ENCODE data around the gene PTPRJ.

Gene PTPRJ

DNA sequence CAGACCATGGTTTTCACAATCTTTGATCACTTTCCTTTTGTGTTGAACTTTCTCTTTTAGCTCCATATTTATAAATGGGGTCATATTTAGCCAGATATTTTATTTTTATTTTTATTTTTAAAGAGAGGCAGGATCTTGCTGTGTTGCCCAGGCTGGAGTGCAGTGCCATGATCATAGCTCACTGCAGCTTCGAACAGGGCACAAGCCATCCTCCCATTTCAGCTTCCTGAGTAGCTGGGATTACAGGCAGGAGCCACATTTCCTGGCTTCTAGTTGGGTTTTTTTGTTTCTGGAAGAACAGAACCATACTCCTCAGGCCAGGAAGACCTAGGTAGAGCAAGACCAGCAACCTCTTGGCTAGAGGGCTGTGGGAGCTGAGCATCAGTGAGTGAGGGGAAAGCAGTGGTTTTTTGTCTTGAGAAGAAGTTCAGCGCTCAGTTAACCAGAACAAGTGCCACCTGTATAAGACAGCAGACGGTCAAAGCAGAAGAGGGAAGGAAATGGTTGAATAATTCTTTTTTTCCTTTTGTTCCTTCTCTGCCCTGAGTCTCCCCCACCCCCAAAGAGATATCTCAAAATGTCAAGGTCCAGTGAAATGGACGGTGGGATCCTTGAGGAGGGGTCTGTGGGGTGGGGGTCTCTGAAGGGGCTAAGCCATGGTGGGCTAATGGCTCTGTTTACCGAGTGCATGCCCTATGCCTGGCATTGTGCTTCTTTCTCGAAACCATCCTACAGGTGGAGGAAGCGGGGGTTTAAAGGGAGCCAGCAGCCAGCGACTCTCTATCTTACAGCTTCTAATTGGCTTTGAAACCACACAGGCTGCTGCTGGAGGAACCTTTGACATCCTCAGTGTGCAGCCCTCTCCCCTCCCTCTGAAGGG lies 63.0 kb downstream of the PTPRJ start:
- DNase-seq, result no peak

DNA sequence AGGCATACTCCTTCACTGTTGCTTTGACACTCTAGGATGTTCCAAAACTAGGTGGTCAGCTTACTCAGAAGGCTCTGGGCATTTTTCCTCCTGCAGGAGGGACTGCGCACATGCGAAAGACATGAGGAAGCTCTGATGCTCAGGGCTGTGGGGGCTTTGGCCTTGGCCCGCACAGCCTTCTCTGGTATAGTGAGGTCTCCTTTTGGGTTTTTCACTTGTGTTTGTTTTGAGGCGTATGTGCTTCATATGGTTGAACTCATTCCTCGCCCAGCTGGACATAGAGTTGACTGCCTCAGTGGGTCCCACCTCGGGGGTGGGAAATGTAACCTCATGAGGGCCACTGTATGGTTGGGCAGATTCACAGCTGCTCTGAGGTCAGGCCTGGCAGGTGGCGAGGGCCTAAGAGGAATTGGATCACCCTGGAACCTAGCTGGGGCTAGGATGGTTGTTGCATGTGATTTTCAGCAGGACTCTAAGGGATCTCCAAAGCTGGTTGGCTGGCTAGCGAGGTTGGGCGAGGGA lies 63.7 kb downstream of the PTPRJ start:
- DNase-seq, result no peak

DNA sequence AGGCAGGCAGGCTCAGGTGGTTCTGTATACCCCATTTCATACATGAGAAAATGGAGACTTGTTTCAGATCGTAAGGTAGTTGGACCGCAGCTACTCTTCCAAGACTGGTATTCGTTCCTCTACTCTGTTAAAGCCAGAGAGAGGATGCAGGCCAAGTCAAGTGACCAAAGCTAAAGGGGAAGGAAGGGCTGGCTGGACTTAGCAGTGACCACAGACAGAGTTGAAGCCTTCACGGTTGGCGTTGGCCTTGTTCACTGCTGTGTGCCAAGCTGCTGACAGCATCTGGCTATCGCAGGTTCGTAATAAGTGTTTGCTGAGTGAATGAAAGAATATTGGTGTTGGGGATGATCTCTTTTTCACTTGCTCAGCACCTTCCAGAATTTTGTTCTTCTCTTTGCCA lies 64.2 kb downstream of the PTPRJ start:
- DNase-seq, result no peak

DNA sequence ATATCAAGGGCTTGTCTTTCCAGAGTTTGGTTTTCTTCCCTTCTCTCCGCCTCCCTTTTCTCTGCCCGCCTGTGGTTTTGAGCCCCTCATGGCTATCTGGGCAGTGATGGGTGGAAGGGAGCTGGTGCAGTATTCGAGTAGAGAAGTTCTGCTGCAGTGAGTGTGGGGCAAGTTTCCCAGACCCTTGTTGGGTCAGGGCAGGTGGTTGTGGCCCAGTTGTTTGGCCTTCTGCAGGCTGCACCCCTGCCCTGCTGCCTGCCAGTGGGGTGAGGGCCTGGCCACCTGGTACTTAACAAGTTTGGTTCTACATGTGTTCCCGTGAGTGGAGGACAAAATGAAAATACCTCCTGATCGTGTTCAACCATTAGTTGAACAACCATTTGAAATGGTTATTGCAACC lies 65.2 kb downstream of the PTPRJ start:
- DNase-seq, result no peak

DNA sequence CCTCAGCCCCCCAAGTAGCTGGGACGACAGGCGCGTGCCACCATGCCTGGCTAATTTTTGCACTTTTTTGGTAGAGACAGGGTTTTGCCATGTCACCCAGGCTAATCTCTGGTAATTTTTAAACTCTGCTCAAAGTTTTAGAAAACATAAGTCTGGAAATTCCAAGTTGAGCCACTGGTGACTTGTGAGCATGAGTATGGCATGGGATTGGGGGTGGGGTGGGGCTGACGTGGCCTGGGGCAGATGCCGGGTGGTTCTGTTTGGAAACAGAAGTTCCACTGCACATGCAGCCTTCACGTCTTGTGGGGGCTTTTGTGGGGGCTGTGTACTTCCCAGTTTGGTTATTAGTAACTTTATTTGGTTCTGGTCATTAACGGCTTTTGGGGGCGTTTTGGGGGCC lies 67.3 kb downstream of the PTPRJ start:
- no peak for DNase-seq

DNA sequence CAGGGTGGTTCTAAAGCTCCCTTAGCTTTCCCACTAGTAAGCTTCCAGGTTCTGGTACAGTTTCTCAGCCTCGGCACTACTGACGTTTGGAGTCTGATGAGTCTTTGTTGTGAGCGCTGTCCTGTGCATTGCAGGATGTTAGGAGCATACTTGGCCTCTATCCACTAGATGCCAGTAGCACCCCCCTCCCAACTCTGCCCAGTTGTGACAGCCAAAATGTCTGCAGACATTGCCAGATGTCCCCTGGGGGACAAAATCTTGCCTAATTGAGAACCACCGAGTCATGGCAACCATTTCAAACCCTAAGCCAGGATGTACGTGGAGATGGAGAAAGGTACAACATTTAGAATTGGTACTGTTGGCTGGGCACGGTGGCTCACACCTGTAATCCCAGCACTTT lies 68.7 kb downstream of the PTPRJ start:
- DNase-seq, result no peak

DNA sequence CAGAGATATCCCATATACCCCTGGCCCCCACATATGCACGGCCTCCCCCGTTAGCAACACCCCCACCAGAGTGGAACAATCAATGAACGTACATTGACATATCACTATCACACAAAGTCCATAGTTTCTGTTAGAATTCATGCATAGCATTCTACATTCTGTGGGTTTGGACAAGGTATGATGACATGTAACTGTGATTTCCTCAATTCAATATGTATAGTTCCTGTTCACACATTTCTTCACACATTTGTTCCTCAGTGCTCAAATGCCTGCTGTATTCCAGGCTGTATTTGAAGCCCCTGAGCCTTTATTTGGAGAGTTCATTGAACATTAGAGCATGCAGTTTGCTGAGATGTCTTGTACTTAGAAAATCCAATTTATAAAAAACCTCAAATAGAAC lies 69.9 kb downstream of the PTPRJ start:
- no peak for DNase-seq

DNA sequence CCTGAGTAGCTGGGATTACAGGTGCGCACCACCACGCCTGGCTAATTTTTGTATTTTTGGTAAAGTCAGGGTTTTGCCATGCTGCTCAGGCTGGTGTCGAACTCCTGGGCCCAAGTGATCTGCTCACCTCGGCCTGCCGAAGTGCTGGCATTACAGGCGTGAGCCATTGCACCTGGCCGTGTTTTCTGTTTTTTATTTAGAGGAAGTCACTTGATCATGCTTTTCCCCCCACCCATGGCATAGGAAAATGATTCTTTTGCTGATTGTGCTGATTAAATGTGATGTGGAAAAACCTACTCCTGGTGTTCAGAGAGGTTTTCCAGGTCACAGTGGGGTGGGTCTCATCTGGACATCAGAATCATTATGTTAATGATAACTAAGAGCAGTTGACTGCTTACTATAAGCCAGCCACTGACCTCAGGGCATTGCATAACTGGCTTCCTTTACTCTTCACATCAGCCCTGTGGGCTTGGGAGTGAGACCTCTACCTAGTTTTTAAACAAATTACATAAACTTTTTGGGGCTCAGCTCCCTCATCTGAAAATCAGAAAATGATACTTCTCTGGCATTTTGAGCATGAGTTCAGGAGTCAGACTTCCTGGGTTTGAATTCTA lies 71.0 kb downstream of the PTPRJ start:
- DNase-seq, result no peak

DNA sequence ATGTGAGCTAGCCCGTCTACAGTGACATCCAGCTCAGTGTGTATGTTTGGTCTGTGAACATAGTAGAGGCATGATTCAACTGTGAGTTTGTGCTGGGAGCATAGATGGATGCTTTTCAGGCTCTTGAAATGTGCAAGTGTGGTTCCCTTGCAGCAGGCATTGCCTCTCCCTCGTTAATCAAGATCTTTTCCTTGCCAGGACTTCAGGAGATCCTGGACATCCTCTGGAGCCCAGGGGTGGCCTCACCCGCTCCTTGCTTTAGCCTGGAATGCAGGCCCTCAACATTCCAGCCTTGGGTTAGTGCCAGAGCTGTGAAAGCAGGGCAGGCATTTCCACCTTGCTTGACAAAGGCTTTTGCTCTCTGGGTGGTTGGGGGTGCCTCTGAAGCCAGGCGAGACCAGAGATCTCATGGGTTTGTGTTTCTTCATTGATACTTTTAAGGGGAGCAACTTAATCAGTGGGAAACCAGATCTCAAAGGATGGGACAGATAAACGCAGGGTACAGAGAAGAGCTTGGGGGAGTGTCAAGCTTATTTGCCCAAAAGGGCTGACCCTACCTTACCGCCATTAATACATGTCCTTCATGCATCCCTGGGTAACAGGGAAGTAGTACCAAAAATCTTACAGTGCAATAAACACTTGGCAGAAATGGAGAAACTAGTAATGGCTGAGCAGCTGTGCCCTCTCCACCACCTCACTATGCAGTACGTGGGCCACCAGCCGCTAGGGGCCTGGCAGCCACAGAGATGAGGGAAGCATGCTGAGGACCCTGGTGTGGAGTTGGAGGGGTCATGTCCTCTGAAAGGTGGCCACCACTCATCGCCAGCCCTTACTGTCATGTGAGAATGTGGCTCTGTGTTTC lies 72.1 kb downstream of the PTPRJ start:
- no peak for DNase-seq

DNA sequence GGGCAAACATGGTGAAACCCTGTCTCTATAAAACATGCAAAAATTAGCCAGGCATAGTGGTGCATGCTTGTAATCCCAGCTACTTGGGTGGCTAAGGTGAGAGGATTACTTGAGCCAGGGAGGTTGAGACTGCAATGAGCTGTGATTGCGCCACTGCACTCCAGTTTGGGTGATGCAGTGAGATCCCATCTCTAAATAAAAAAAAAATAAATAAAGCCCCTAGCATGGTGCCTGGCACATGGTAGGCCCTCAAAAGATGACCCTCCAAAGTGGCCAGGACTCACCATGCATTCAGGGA lies 74.6 kb downstream of the PTPRJ start:
- DNase-seq, result no peak

DNA sequence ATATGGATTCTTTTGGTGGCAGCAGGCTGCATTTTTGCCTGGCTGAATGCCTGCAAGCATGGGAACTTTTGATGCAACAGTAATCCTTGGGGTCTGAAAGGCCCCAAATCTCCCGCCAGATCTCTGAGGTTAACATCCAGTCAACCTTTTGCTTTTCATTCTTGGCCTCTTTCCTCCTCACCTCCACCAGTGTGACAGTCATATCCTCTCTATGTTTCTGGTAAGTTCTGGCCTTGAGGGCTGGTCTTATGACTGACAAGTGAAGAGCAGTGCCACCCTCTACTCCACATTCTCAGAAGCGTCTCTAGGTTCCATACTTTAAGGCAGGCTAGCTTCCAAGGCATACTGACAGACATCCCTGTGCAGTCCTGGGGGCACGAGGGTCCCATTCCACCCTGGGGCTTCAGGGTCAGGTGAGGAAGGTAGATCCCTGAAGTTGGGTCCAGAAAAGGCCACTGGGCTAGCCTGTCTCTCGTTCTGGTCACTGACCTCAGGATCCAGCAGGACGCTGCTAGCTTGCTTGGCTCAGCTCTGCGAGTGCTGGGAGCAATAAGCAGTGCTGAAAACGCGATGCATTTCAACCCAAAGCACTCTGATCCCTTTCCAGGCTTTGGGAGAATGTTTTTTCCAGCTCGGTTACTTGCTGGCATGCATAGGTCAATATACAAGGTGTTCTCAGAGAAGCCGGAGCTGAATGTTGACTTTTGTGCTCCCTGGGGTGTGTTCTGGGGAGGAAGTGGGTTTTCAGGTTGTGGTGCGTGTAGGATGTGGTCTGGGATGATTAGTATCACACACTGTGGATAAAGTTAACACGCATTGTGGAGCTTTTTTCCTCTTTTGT lies 75.2 kb downstream of the PTPRJ start:
- DNase-seq, result peak in 1 of 2 donors; percentile 24

DNA sequence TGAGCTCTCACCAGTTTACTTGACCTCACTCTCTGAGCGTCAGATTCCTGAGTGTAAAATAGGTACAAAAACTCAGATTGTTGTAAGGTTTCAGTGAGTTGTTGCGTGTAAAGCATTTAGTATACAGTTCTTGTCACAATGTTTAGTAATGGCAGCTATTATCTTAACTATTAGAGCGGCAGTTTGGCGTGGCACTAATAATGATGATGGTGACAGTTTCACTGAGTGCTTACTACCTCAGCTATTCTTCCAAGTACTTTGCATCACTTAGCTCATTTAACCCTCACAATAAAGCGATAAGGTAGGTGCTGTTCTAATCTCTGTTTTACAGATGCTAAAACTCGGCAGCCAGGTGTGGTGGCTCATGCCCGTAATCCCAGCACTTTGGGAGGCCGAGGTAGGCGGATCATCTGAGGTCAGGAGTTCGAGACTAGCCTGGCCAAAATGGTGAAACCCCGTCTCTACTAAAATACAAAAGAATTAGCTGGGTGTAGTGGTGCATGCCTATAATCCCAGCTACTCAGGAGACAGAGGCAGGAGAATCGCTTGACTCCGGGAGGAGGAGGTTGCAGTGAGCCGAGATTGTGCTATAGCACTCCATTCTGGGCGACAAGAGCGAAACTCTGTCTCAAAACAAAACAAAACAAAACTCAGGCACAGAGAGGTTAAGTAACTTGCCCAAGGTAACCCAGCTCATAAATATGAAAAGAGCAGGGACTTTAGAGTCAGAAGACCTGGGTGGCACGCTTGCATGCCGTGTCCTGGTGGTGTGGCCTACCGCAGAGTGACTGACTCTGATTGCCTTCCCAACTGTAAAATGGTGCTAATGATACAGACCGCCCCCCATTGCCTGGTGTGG lies 76.2 kb downstream of the PTPRJ start:
- DNase-seq, result no peak

DNA sequence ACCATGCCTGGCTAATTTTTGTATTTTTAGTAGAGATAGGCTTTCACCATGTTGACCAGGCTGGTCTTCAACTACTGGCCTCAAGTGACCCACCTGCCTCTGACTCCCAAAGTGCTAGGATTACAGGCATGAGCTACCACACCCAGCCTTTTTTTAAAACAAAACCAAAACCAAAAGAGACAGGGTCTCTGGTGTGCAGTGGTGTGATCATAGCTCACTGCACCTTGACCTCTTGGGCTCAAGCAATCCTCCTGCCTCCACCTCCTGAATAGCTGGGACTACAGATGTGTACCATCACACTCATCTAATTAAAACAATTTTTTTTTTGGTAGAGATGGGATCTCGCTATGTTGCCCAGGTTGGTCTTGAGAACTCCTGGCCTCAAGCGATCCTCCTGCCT lies 77.7 kb downstream of the PTPRJ start:
- no peak for DNase-seq

DNA sequence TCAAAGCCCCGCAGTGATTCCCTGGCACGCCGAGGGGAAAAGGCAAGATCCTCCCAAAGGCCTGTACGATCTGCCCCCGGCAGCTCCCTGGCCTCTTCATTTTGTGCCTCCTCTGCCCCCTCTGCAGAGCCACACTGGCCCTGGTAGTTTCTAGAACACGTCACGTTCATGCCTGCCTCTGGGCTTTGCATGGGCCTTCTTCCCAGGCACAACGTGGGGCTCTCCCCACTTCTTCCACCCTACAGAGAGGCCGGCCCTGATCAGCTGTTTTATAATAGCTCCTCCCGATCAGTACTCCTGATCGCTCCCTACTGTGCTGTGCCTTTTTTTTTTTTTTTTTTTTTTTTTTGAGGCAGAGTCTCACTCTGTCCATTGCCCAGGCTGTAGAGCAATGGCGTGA lies 78.4 kb downstream of the PTPRJ start:
- DNase-seq, result no peak

DNA sequence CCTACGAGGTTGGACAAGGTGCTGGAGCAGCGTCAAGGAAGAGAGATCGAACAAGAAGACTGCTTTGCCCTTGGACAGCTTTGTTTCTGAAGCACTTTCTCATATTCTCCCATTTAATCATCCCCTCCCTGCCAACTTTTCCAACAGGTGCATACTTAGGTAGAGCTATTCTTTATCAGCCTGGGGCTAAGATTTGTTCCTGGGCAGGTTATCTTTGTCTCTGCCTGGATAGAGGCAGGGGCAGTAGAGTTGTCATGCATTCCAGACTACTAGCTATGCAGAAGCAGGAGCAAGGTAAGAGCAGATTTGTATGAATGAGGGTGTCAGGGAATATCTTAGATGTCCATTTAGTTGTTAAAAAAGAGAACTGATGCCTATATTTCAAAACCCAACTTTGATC lies 82.3 kb downstream of the PTPRJ start:
- DNase-seq, result no peak

DNA sequence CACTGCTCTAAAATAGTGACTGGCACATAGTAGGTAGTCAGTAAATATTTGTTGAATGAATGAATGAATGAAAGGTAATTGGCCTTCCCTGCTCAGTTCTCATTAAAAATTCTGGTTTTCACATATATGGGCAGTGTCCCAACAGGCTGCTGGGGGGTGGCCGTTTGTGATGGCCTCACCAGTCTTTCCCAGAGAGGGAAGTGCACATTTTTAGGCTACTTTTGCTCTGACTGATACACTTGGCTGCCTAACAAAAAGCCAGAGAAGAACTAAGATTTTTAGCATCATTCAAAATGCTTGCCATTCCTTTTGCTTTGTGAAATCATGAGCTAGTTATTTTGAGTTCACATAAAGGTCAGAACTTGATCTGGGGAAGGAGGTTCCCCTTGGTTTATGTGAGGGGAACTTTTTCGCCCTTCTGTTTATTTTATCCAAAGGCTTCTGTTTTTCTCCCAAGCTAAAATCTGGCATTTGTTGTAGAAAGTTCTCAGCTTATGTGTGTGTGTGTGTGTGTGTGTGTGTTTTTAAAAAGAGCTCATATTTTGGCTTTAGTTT lies 83.1 kb downstream of the PTPRJ start:
- DNase-seq, result no peak

DNA sequence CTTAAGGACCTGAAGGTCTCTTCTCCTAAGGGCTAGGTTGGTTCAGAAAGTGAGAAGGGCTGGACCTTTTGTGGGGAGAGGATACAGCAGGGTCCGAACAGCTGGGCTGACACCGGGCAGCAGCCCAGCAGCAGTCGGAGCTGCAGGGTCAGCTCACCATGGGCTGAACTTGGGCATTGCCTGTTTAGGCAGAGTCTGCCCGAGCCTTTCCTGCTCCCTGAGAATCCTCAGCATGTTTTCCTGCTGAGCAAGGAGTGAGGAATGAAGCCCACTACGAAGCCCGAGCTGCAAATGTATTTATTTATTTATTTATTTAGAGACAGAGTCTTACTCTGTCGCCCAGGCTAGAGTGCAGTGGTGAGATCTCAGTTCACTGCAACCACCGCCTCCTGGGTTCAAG lies 83.9 kb downstream of the PTPRJ start:
- no peak for DNase-seq

DNA sequence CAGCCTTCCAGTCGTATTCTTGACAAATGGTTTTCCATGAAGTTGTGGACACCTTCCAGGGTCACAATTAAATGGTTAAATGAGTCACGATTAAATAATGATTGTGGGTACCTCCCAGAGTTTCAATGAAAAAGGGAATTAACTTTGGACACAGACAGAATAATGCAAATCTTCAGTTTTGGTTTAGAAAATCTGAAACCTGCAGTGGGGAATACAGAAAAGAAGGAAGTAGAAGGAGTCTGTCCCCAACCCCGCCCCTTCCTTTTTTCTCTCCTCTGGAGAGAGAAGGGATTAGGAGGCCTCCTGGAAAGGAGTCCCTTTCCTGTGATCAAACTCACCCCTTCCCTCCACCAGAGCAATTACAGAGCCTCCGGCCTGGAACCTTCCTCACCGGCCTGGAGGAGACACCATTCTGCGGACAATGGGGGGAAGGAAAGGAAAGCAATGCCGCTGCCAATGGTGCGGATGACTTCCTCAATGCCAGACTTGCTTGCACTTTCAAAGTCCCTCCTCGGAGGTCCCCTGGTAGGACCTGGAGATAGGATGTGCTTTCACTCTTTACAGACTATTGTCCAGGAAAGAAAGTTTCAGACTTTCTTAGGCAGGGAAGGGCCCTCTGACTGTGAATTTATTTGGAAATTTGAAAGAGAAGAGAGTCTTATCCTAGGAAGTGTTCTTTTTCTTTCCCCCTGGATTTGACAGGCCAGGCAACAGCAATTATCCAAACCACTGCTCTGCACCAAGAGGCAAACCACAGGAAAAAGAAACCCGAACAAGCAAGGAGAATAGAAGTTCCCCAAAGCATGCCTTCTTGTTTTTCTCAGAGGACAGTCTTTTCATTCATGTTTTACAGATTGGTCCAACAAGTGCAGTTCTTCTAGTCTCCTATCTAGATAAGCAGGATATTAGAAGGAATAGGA lies 86.8 kb downstream of the PTPRJ start:
- DNase-seq, result peak in 1 of 2 donors; percentile 34

DNA sequence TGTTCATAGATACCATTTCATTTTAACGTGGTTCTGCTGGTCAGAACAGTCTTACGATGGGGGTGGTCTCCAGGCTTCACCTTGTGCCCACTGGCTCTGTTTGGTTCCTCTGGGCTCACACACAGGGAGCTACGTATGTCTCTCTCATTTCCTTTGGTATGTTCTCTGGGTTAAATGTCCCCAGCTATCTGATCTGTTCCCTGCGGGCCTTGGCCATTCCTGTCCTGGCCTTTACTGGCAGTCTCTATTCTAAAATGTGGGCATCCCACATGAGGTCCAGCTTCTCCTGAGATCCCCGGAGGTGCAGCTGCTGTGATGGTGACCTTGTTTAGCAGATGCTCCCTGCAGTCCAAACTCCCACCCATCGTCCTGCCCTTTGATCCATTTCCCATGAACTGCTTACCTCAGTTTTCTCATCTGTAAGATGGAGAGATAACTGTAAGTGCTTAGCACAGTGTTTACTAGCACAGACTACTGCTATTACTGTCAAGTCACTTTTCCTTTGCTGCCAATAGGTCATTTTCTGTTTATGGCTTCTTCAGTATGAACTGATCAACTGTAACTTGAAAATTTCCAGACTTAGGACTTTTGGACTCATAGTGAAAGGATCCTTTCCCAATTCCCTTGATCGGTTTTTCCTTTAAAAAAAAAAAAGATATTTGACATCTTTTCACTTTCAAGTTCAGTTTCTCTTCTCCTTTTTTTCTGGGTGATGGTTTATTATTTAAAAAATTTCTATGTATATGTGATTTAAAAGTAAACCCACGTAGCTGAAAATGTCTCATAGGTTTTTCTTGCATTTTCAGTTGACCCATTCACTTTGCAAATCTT lies 92.9 kb downstream of the PTPRJ start:
- no peak for DNase-seq

All from bone marrow (tissue), 2 donors.